RWPE1 (cell line): ENCODE measurements around the gene GRID1.

ENCODE experiments used
- CTCF ChIA-PET: fragments of 350-600 bp; sonication (Branson Sonifier 250); formaldehyde crosslinking; extraction: SDS; loops from one replicate; lab custom pipeline; 2021; lab: Yijun Ruan, JAX
- POLR2A ChIA-PET: fragments of 400-600 bp; formaldehyde crosslinking; extraction: SDS; loops from one replicate; lab custom pipeline; 2020; ENCODE audit warnings: antibody characterized with exemption; ENCODE audit not compliant: low non-redundant PET; lab: Yijun Ruan, JAX
- DNase-seq: peaks from one replicate; pipeline ENCODE4 v3.0.0; 2012; ENCODE audit warnings: low spot score
- H3K27ac ChIP-seq: fragments of 450-650 bp; 2 replicates; pipeline ENCODE4 v1.5.1; 2017
- TF ChIP-seq, protein P1 (sequence below): fragments of 450-650 bp; conservative IDR thresholded peaks from 2 replicates; pipeline ENCODE4 v1.5.1; 2017; ENCODE audit warnings: low read depth, mild to moderate bottlenecking

The GRID1 gene

GRCh38 chr10:86163522-86164173 lies 202.9 kb downstream of the GRID1 start:
- ChIA-PET CTCF (no interaction called here), POLR2A (no interaction called here)
- TF ChIP-seq, protein P1, sequence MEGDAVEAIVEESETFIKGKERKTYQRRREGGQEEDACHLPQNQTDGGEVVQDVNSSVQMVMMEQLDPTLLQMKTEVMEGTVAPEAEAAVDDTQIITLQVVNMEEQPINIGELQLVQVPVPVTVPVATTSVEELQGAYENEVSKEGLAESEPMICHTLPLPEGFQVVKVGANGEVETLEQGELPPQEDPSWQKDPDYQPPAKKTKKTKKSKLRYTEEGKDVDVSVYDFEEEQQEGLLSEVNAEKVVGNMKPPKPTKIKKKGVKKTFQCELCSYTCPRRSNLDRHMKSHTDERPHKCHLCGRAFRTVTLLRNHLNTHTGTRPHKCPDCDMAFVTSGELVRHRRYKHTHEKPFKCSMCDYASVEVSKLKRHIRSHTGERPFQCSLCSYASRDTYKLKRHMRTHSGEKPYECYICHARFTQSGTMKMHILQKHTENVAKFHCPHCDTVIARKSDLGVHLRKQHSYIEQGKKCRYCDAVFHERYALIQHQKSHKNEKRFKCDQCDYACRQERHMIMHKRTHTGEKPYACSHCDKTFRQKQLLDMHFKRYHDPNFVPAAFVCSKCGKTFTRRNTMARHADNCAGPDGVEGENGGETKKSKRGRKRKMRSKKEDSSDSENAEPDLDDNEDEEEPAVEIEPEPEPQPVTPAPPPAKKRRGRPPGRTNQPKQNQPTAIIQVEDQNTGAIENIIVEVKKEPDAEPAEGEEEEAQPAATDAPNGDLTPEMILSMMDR = no peak
- H3K27ac ChIP-seq = no peak overlapping the region
- no peak for DNase-seq

DNA sequence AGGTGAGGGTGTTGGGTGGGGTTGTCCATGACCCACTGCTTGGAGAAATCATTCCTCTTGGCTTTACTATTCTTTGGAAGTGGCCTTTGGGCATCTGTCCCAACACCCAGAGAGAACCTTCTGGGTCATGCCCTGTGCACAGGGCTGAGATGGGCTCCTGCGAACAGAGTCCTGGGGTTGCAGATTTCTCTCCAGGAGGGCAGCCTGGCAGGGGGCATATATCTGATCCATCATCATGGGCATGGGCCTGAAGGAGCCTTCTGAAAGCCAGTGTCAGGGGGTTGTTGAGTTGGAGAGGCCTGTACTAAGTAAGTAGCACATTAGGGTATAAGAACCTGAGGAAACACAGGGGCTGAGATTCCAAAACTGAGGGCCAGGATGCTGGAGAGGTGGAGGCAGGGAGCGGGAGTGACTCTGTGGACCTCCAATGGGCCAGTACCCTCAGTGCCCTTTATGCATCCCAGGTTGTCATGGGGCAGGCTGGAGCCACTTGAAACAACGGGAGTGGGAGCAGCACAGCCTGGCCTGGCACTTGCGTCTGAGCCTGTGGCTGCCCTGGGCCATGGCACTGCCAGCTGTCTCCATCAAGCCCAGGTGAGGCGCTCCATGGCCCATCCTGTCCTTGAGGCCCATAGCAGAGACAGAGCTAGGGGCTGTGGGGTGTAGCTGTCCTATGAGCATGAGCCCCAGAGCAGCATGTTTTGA lies 203.7 kb downstream of the GRID1 start:
- H3K27ac ChIP-seq = no peak overlapping the region
- TF ChIP-seq, protein P1 = no peak
- CTCF ChIA-PET = no interaction called here
- POLR2A ChIA-PET = no interaction called here
- DNase-seq = no peak

DNA sequence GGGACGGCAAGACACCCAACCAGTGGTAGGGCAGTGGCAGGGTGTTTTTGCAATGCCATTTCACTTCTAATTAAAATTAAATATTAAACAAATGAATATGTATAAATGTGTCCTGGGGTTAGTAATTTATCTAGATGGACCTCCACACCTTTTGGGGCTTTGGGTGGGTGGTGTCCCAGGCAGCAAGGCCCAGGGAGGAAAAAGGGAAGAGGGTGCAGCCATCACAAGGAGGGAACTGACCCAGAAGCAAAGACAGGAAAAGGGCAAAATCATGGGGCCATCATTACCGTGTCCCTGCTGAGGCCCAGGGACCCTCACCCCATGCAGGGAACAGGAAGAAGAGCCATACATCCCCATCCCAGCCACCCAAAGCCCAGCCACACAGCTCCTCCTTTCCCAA lies 204.6 kb downstream of the GRID1 start:
- CTCF ChIA-PET = no interaction called here
- no peak for DNase-seq
- H3K27ac ChIP-seq = no peak overlapping the region
- TF ChIP-seq, protein P1 = no peak
- POLR2A ChIA-PET = no interaction called here

DNA sequence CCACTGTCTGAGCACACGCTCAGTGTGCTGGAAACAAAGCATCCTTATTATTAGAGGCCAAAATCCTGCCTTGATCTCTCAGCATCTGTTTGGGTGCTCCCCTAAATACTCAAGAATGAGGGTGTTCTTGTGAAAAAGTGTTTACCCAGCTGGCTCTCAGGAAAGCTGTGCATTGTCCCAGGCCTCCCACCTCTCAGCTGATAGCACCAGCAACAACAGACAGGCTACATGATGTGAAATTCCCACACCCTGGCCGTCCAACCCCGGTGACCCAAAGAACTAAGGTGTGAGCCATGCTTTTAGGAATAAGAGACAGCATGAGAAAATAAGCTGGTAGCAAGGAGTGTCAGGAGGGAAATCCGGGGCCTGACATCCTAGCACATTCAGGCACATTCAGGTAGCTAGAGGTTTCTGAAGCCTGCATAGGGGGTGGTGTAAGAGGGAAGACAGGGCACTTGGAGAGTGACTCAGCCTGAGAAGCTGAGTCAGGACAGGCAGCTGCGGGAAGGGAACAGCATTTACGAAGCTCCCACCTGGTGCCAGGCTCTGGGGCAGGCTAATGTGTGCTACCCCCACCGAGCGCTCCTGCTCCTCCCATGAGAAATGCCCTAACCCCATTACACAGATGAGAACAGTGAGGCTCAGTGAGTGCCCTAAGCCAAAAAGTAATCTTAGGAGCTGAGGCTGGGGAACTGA lies 205.6 kb downstream of the GRID1 start:
- POLR2A ChIA-PET = no interaction called here
- TF ChIP-seq, protein P1 = no peak

GRCh38 chr10:86159797-86160196 lies 206.8 kb downstream of the GRID1 start:
- ChIA-PET POLR2A (no interaction called here), CTCF (no interaction called here)
- TF ChIP-seq, protein P1 = no peak
- no peak overlapping the region for H3K27ac ChIP-seq
- DNase-seq = no peak

More for the DNA sequence above, 205.6 kb downstream of the GRID1 start:
- peak; percentile 50 for DNase-seq
- no peak overlapping the region for H3K27ac ChIP-seq
- CTCF ChIA-PET = interaction anchor here (0.6 kb wide), 2 partner anchors 98 kb away, joined by 3 read pairs; no protein-coding TSS in a partner anchor

GRCh38 chr10:86155054-86155921 lies 211.3 kb downstream of the GRID1 start:
- POLR2A ChIA-PET = no interaction called here
- CTCF ChIA-PET = interaction anchor here (0.6 to 1.5 kb wide), 5 partner anchors 9 to 160 kb away, joined by 3 to 4 read pairs (median 3); no protein-coding TSS in a partner anchor
- no peak for DNase-seq
- TF ChIP-seq, protein P1 = no peak
- H3K27ac ChIP-seq = no peak overlapping the region
